ENCODE data around the gene LIPC. TPM values are rescaled to one million over a fixed set of nuclear protein-coding genes. Genes with fewer than 3 reads are reported as not detected.

Gene LIPC

GRCh38 chr15:58608711-58609110 is 176.9 kb downstream of the LIPC start:
- no peak overlapping the region for H3K27ac ChIP-seq (replicated peaks; ENCODE audit: low read length)
- no peak overlapping the region for H4K91ac ChIP-seq (ENCODE audit: low read depth, low read length, poor library complexity)
- H2BK5ac ChIP-seq (ENCODE audit: low read length), result no peak overlapping the region
- WGBS, 2 donors (ENCODE audit: extremely low coverage in 2 of 2, insufficient read length in 2 of 2, insufficient replicate concordance in 1 of 2), result no CpG with 5 or more reads among the region's 1 CpG
- no peak overlapping the region for H3K14ac ChIP-seq (ENCODE audit: low read length)
- no peak overlapping the region for H2BK15ac ChIP-seq (ENCODE audit: low read length)
- H3K4me3 ChIP-seq (ENCODE audit: low read length in 2 of 2), result no peak overlapping the region
- no peak overlapping the region for H2AK5ac ChIP-seq (ENCODE audit: low read depth, low read length)
- H3K36me3 ChIP-seq (replicated peaks in 1 of 2; ENCODE audit: control insufficient read depth in 2 of 2, insufficient read depth in 2 of 2, low read length in 2 of 2), result peaks cover 5 to 69% of the 10 kb centered on the region in 2 donors
- peaks cover under 1% of the 10 kb centered on the region for H3K79me1 ChIP-seq (ENCODE audit: low read depth, low read length)
- no peak overlapping the region for H2BK12ac ChIP-seq (ENCODE audit: low read length)
- H3K18ac ChIP-seq (ENCODE audit: low read length), result no peak overlapping the region
- H3K27me3 ChIP-seq (ENCODE audit: control insufficient read depth in 3 of 3, insufficient read depth in 3 of 3, low read depth in 1 of 3, low read length in 3 of 3), result no peaks in the 10 kb centered on the region
- peaks cover 0 to 4% of the 10 kb centered on the region in 2 donors for H3K9me3 ChIP-seq (replicated peaks in 1 of 2; ENCODE audit: control insufficient read depth in 2 of 2, insufficient read depth in 1 of 2, low read depth in 1 of 2, low read length in 2 of 2)
- peaks cover 0 to 1% of the 10 kb centered on the region in 2 donors for H3K4me1 ChIP-seq (ENCODE audit: control insufficient read depth in 2 of 2, insufficient read depth in 1 of 2, low read depth in 1 of 2, low read length in 2 of 2)
- H3K9ac ChIP-seq (ENCODE audit: low read depth, low read length, poor library complexity), result no peak overlapping the region
- H4K8ac ChIP-seq (ENCODE audit: low read depth, low read length), result no peak overlapping the region
- H3K4ac ChIP-seq (ENCODE audit: low read length), result no peak overlapping the region
- DNase-seq (ENCODE audit: low spot score), result no peak
- H2BK120ac ChIP-seq (ENCODE audit: low read depth, low read length), result no peak overlapping the region
- no peak overlapping the region for H3K4me2 ChIP-seq (ENCODE audit: insufficient read depth, low read length, poor library complexity, severe bottlenecking)
- no peak overlapping the region for H2AFZ ChIP-seq (ENCODE audit: low read length)
- H3K23ac ChIP-seq (ENCODE audit: low read depth, low read length, poor library complexity), result no peak overlapping the region

DNA sequence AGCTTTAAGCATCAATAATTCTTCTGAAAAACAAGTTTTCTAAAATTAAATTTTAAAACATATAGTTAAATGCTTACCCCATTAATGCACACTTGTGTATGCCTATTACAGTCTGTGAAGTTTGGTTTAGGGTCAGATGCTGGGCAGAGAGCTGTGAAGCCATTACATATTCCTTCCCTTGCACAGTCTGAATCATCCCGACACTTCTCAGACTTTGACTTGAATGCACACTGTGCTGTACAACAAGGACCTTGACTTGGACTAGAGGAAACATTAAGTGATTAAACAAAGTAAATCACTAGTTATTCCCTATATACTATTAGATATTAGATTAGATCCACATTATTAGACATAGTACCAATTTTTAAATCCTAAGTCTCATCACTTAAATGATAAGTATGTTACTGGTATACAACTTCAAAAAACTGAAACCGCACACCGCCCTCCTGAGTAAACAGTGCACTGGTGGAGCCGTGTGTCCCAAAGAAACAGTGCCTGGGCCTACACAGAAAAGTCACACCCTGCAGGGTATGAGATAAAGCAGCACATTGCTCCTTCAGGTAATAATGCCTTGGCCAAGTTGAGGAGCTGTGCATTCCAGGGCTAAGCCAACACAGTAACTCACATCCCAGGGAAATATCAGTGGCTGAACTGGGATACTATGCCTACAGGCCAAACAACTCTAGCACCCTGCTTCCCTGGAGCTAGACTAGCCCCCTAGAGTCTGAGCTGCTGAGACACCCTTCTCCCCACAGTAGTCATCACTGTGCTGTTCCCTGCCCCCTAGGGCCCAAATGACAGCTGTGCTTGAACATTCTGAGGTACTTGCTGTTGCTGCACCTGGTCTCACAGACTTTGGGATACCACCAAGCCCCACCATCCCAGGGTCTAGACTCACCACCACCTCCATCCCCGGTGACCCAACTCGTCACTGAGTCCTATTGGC is 180.2 kb downstream of the LIPC start:
- H2BK120ac ChIP-seq (ENCODE audit: low read depth, low read length), result no peak overlapping the region
- H3K18ac ChIP-seq (ENCODE audit: low read length), result no peak overlapping the region
- H3K4me3 ChIP-seq (ENCODE audit: low read length in 2 of 2), result no peak overlapping the region
- no peak overlapping the region for H2BK12ac ChIP-seq (ENCODE audit: low read length)
- H3K27ac ChIP-seq (replicated peaks; ENCODE audit: low read length), result no peak overlapping the region
- H2BK5ac ChIP-seq (ENCODE audit: low read length), result no peak overlapping the region
- no peak overlapping the region for H3K4ac ChIP-seq (ENCODE audit: low read length)
- H4K91ac ChIP-seq (ENCODE audit: low read depth, low read length, poor library complexity), result no peak overlapping the region
- no peak overlapping the region for H2BK15ac ChIP-seq (ENCODE audit: low read length)
- no peaks in the 10 kb centered on the region for H3K27me3 ChIP-seq (ENCODE audit: control insufficient read depth in 3 of 3, insufficient read depth in 3 of 3, low read depth in 1 of 3, low read length in 3 of 3)
- H3K4me1 ChIP-seq (ENCODE audit: control insufficient read depth in 2 of 2, insufficient read depth in 1 of 2, low read depth in 1 of 2, low read length in 2 of 2), result no peaks in the 10 kb centered on the region
- WGBS, 2 donors (ENCODE audit: extremely low coverage in 2 of 2, insufficient read length in 2 of 2, insufficient replicate concordance in 1 of 2), result no CpG with 5 or more reads among the region's 6 CpGs
- no peak overlapping the region for H3K14ac ChIP-seq (ENCODE audit: low read length)
- peaks cover 2 to 67% of the 10 kb centered on the region in 2 donors for H3K36me3 ChIP-seq (replicated peaks in 1 of 2; ENCODE audit: control insufficient read depth in 2 of 2, insufficient read depth in 2 of 2, low read length in 2 of 2)
- no peak for DNase-seq (ENCODE audit: low spot score)
- no peak overlapping the region for H2AFZ ChIP-seq (ENCODE audit: low read length)
- peaks cover 0 to 25% of the 10 kb centered on the region in 2 donors for H3K9me3 ChIP-seq (replicated peaks in 1 of 2; ENCODE audit: control insufficient read depth in 2 of 2, insufficient read depth in 1 of 2, low read depth in 1 of 2, low read length in 2 of 2)
- no peak overlapping the region for H3K23ac ChIP-seq (ENCODE audit: low read depth, low read length, poor library complexity)
- no peak overlapping the region for H3K4me2 ChIP-seq (ENCODE audit: insufficient read depth, low read length, poor library complexity, severe bottlenecking)
- H3K9ac ChIP-seq (ENCODE audit: low read depth, low read length, poor library complexity), result no peak overlapping the region
- H4K8ac ChIP-seq (ENCODE audit: low read depth, low read length), result no peak overlapping the region
- peaks cover 3% of the 10 kb centered on the region for H3K79me1 ChIP-seq (ENCODE audit: low read depth, low read length)
- H2AK5ac ChIP-seq (ENCODE audit: low read depth, low read length), result no peak overlapping the region

DNA sequence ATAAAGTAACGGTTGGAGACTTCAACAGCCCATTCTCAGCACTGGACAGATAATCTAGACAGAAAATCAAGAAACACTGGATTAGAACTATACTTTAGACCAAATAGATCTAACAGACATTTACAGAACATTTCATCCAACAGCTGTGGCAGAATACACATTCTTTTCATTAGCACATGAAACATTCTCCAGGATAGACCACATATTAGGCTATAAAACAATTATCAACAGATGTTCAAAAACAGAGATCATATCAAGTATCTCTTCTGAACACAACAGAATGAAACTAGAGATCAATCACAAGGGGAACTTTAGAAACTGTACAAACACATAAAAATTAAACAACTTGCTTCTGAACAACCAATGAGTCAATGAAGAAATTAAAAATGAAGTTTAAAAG is 184.4 kb downstream of the LIPC start:
- Histone ChIP-seq H3K4me1 (ENCODE audit: control insufficient read depth in 2 of 2, insufficient read depth in 1 of 2, low read depth in 1 of 2, low read length in 2 of 2) (no peaks in the 10 kb centered on the region), H2BK120ac (ENCODE audit: low read depth, low read length) (no peak overlapping the region), H3K14ac (ENCODE audit: low read length) (no peak overlapping the region), H2BK5ac (ENCODE audit: low read length) (no peak overlapping the region), H2BK12ac (ENCODE audit: low read length) (no peak overlapping the region), H2BK15ac (ENCODE audit: low read length) (no peak overlapping the region), H3K9ac (ENCODE audit: low read depth, low read length, poor library complexity) (no peak overlapping the region), H2AK5ac (ENCODE audit: low read depth, low read length) (no peak overlapping the region), H3K18ac (ENCODE audit: low read length) (no peak overlapping the region), H3K27me3 (ENCODE audit: control insufficient read depth in 3 of 3, insufficient read depth in 3 of 3, low read depth in 1 of 3, low read length in 3 of 3) (no peaks in the 10 kb centered on the region), H3K4me3 (ENCODE audit: low read length in 2 of 2) (no peak overlapping the region), H2AFZ (ENCODE audit: low read length) (no peak overlapping the region), H3K9me3 (replicated peaks in 1 of 2; ENCODE audit: control insufficient read depth in 2 of 2, insufficient read depth in 1 of 2, low read depth in 1 of 2, low read length in 2 of 2) (peaks cover 0 to 40% of the 10 kb centered on the region in 2 donors), H4K91ac (ENCODE audit: low read depth, low read length, poor library complexity) (no peak overlapping the region), H3K79me1 (ENCODE audit: low read depth, low read length) (peaks cover 3% of the 10 kb centered on the region), H3K27ac (replicated peaks; ENCODE audit: low read length) (no peak overlapping the region), H3K4ac (ENCODE audit: low read length) (no peak overlapping the region), H3K36me3 (replicated peaks in 1 of 2; ENCODE audit: control insufficient read depth in 2 of 2, insufficient read depth in 2 of 2, low read length in 2 of 2) (peaks cover 2 to 56% of the 10 kb centered on the region in 2 donors), H3K4me2 (ENCODE audit: insufficient read depth, low read length, poor library complexity, severe bottlenecking) (no peak overlapping the region), H3K23ac (ENCODE audit: low read depth, low read length, poor library complexity) (no peak overlapping the region), H4K8ac (ENCODE audit: low read depth, low read length) (no peak overlapping the region)
- no peak for DNase-seq (ENCODE audit: low spot score)
- WGBS, 2 donors (ENCODE audit: extremely low coverage in 2 of 2, insufficient read length in 2 of 2, insufficient replicate concordance in 1 of 2), result no CpG with 5 or more reads among the region's 1 CpG

Small RNA genes within 50 kb of the gene (small RNA-seq; reads per million reads assigned to genes)
- gene AC084781.2 (ENCODE audit: insufficient read depth), result not detected

Measured in neuronal stem cell (in vitro differentiated cells).